Stimulated activated CD4-positive, alpha-beta T cell treated with anti-CD3 and anti-CD28 coated beads, Interleukin-1b, Interleukin-23, amount 100 ng/mL, for 48 hours (primary cell): ENCODE results near the gene CCDC107.
"Not testable (repeated sequence)": the region's sequence is repeated elsewhere in the genome, so short reads cannot be mapped to it uniquely, and the experiment has no call there.

ENCODE experiments used
- DNase-seq: peaks from one replicate; pipeline ENCODE4 v3.0.0-alpha.2; 2020

CCDC107 gene

GRCh38 chr9:35639225-35639624, 18.9 kb upstream of the CCDC107 start:
- DNase-seq: not testable (repeated sequence)

- no peak for DNase-seq
Measured at GRCh38 chr9:35639631-35640030, 18.5 kb upstream of the CCDC107 start.

- DNase-seq: not testable (repeated sequence)
Measured at GRCh38 chr9:35640431-35640830, 17.7 kb upstream of the CCDC107 start.

DNA sequence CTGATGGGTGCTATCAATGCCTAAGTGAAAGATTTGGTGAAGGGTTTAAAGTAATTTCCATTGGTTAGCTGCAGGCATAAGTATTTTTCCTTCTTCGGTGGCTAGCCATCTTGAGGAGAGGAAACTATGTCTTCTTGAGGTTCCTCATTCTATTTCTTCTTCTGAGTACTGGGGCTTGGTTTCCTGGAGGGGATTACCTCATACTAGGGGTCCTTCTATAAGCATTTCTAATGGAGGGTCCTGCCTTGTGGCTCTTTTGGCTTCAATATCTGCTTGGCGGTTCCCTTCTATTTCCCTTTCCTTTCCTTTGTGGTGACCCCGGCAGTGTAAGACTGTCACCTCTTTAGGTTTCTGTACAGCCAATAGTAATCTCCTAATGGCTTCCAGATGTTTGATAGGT, 16.6 kb upstream of the CCDC107 start:
- DNase-seq: not testable (repeated sequence)

- no peak for DNase-seq
Measured at GRCh38 chr9:35643046-35643445, 15.0 kb upstream of the CCDC107 start.

- not testable (repeated sequence) for DNase-seq
Measured at GRCh38 chr9:35645736-35646135, 12.4 kb upstream of the CCDC107 start.

- no peak for DNase-seq
Measured at GRCh38 chr9:35646153-35646532, 11.9 kb upstream of the CCDC107 start.

- DNase-seq: peak; percentile 89
Measured at GRCh38 chr9:35646533-35647265, 11.4 kb upstream of the CCDC107 start.

DNA sequence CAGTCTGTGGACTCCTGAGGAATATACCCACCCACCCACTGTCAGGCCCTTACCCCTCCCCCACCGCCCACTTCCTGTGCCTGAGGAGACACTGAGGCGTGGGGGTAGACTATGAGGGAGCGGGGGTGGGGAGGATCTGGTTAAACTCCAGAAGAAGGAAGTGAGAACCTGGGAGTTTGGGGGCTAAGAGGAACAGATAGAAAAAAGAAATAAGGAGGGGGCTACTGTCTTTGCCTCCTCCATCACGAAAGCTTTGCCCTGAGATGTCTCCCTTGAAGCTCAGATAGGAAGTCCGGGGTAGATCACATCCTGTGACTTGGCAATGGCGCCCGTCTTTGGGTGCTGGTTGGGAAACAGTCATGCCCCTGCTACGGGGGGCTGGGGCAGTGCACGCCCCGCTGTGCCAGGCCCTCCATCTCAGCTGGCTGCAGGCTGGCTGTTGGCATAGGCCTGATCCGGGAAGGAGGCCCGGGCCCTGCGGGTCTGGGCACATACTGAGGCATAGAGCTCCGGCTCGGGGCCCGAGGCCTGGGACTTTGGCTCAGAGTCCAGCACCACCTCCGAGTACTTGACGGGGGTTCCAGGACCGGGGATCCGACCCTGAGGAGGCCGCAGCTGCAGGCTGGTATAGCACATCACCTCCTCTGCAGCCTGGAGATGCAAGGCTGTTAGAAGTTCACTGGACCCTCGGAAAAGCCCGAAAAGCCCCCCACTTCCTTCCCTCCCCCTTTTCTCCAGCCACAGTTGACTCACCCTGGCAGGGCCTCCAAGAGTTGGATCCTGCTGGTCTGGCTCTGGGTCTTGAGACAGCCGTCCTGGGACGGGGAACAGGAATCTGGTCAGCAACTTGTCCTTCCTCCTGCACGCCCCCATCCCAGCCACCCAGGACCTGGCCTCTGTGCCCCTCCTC, 8.4 kb upstream of the CCDC107 start:
- peak; percentile 36 for DNase-seq

- peak; percentile 33 for DNase-seq
Measured at GRCh38 chr9:35650341-35651158, 7.5 kb upstream of the CCDC107 start, which contains the start of gene SIT1. Gene SIT1 (minus strand): TSS chr9:35650931. CDS start chr9:35650853, 78 bp downstream.

- DNase-seq: no peak
Measured at GRCh38 chr9:35651956-35652828, 5.9 kb upstream of the CCDC107 start.

GRCh38 chr9:35652829-35653209, 5.3 kb upstream of the CCDC107 start:
- DNase-seq: no peak

- DNase-seq: no peak
Measured at GRCh38 chr9:35653611-35654010, 4.5 kb upstream of the CCDC107 start.

- DNase-seq: no peak
Measured at GRCh38 chr9:35656348-35656747, 1.7 kb upstream of the CCDC107 start.

GRCh38 chr9:35656831-35657545, 1.1 kb upstream of the CCDC107 start:
- DNase-seq: no peak

- peak; percentile 97 for DNase-seq
Measured at GRCh38 chr9:35657546-35658136, 451 bp upstream of the CCDC107 start, which contains the start of gene RMRP. Gene RMRP (minus strand): TSS chr9:35658019.

GRCh38 chr9:35658968-35659220, 802 bp downstream of the CCDC107 start:
- no peak for DNase-seq

DNA sequence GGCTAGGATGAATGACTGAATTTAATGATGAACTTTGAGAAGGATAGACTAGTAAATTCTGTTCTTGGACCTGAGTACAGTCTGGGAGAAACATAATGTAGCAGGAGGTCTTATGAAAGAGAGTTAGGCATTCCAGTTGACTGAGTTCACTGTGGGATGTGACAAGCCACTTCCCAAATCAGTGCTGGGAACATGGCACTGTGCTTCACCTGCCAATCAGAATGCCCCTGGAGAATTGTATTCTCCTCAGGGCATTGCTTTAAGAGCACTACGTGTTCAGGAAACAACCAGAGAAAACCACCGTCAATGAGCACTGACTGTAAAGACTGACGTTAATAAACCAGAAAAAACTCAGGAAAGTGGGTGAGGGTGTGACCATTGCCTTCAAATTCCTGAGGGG, 1.2 kb downstream of the CCDC107 start:
- DNase-seq: no peak

DNA sequence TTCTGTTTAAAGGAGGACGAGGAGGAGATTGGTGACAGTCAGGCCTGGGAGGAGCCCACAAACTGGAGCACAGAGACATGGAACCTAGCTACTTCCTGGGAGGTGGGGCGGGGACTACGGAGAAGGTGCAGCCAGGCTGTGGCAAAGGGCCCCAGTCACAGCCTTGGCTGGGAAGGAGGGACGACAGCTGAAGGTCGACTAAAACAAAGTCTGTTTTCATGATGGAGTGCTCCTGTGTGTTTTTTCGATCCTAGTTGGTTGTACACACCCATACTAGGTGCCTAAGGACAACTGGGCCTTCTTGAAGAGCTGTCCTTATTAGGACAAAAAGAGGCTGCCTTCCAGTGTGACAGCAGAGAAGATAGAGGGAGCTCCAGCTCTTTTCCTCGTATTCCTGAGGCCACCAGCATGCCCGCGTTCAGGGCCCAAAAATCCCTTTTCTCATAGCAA, 2.9 kb downstream of the CCDC107 start:
- DNase-seq: no peak

GRCh38 chr9:35661756-35662350, 3.8 kb downstream of the CCDC107 start:
- no peak for DNase-seq

DNA sequence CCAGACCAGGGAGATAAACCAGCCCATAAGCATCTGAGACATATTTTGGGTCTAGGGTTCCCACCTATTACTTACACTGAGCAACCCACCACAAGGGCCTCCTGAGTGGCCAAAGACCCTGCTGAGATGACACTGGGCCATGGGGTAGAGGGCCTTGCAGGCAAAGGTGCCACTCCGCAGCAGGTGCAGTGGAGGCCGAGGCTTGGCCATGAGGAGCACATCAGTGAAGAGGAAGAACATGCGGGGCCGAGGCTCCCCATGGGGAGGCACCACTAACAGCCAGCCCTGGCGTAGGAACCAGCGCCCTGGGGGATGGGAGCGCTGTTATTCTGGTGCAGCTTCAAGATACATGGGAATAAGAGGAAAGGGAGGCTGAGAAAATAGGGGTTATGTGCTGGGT, 4.3 kb downstream of the CCDC107 start:
- DNase-seq: no peak
